GM12878 (cell line): ENCODE measurements around the gene WDR13. TPM values are rescaled to one million over a fixed set of nuclear protein-coding genes. Genes with fewer than 3 reads are reported as not detected.

ENCODE experiments used
- ATAC-seq: fragments of 200-7000 bp; cut with Tn5 transposase; 3 replicates; pipeline ENCODE4 v1.9.1; 2020; ENCODE audit warnings: mild to moderate bottlenecking, moderate library complexity
- BruUV-seq: library from RNA; stranded (reverse); fragments of 400-500 nt; replicated peaks from 2 replicates; lab custom pipeline; 2021; lab: Mats Ljungman, UMichigan
- CTCF ChIA-PET: fragments of 300-600 bp; sonication (Branson Sonifier 250); formaldehyde crosslinking; extraction: SDS; loops from one replicate; lab custom pipeline; 2021; ENCODE audit warnings: inconsistent platforms; lab: Yijun Ruan, JAX
- POLR2A ChIA-PET: fragments of 350-600 bp; formaldehyde crosslinking; extraction: SDS; loops from one replicate; lab custom pipeline; 2021; ENCODE audit warnings: inconsistent platforms; lab: Charles Lee
- RAD21 ChIA-PET: fragments of 300-600 bp; sonication (Branson Sonifier 250); formaldehyde crosslinking; loops from one replicate; lab custom pipeline; 2023; ENCODE audit warnings: antibody characterized with exemption; ENCODE audit not compliant: unreplicated experiment; lab: Charles Lee
- SMC1A ChIA-PET: fragments of 300-600 bp; sonication (Branson Sonifier 250); formaldehyde crosslinking; loops from one replicate; lab custom pipeline; 2023; ENCODE audit not compliant: unreplicated experiment, uncharacterized antibody; lab: Charles Lee
- DNase-seq: peaks from one replicate; pipeline ENCODE4 v3.0.0-alpha.2; 2011; ENCODE audit warnings: low read depth, low spot score
- FAIRE-seq: peaks from 3 replicates; lab custom pipeline; 2011; peaks lifted over from hg19 to GRCh38; lab: Jason Lieb, UNC
- H2AFZ ChIP-seq: 2 replicates; pipeline ENCODE4 v1.6.0; 2011; ENCODE audit warnings: low read depth, low read length, control low read depth; ENCODE audit not compliant: control insufficient read depth
- H3K27ac ChIP-seq: 2 replicates; pipeline ENCODE4 v1.5.1; 2011; ENCODE audit warnings: control low read depth; ENCODE audit not compliant: control insufficient read depth, insufficient read depth
- H3K27me3 ChIP-seq, 2 experiments: replicated peaks in 1 of 2; 2 replicates each; pipeline versions ENCODE4 v1.6.0 to v1.6.1; 2011; ENCODE audit warnings: low read length in 1 of 2; ENCODE audit not compliant: control insufficient read depth in 2 of 2, insufficient read depth in 2 of 2
- H3K36me3 ChIP-seq, 2 experiments: 2 replicates each; pipeline ENCODE4 v1.5.1; 2011; ENCODE audit warnings: low read length in 1 of 2; ENCODE audit not compliant: control insufficient read depth in 2 of 2, insufficient read depth in 2 of 2
- H3K4me1 ChIP-seq: 2 replicates; pipeline ENCODE4 v1.6.1; 2011; ENCODE audit warnings: mild to moderate bottlenecking, low read length, moderate library complexity, mixed read lengths; ENCODE audit not compliant: control insufficient read depth, insufficient read depth
- H3K4me2 ChIP-seq: 2 replicates; pipeline ENCODE4 v1.6.0; 2011; ENCODE audit warnings: control low read depth; ENCODE audit not compliant: control insufficient read depth, insufficient read depth
- H3K4me3 ChIP-seq: fragments of 200-600 bp; sonication (generic); 2 replicates; pipeline ENCODE4 v1.5.1; 2016
- H3K79me2 ChIP-seq: 2 replicates; pipeline ENCODE4 v1.6.0; 2011; ENCODE audit warnings: low read length; ENCODE audit not compliant: control insufficient read depth, insufficient read depth
- H3K9ac ChIP-seq: 2 replicates; pipeline ENCODE4 v1.8.0; 2011; ENCODE audit warnings: low read length, control low read depth, mixed read lengths; ENCODE audit not compliant: control insufficient read depth, insufficient read depth
- H3K9me3 ChIP-seq: replicated peaks from 3 replicates; pipeline ENCODE4 v1.5.1; 2011; ENCODE audit warnings: mild to moderate bottlenecking, low read length; ENCODE audit not compliant: control insufficient read depth, insufficient read depth
- H4K20me1 ChIP-seq: 2 replicates; pipeline ENCODE4 v1.6.0; 2011; ENCODE audit not compliant: control insufficient read depth, insufficient read depth
- HDAC6 ChIP-seq: fragments of 200-600 bp; sonication (generic); IDR thresholded peaks from one replicate; pipeline ENCODE4 v1.8.0; 2017; ENCODE audit warnings: antibody characterized with exemption; ENCODE audit not compliant: unreplicated experiment
- MEF2B ChIP-seq: fragments of 450-650 bp; IDR thresholded peaks from 2 replicates; pipeline ENCODE4 v1.6.1; 2018; ENCODE audit warnings: mild to moderate bottlenecking, moderate library complexity; ENCODE audit not compliant: partially characterized antibody, poor library complexity, severe bottlenecking
- NBN ChIP-seq: fragments of 450-650 bp; IDR thresholded peaks from 2 replicates; pipeline ENCODE4 v1.6.1; 2016
- RAD21 ChIP-seq: IDR thresholded peaks from 2 replicates; pipeline ENCODE4 v1.6.1; 2011; ENCODE audit warnings: mild to moderate bottlenecking, low read depth, low read length, moderate library complexity; ENCODE audit not compliant: insufficient read depth
- TCF12 ChIP-seq: IDR thresholded peaks from 2 replicates; pipeline ENCODE4 v1.6.1; 2011; ENCODE audit warnings: low read depth, mild to moderate bottlenecking, low read length
- USF2 ChIP-seq: IDR thresholded peaks from 2 replicates; pipeline ENCODE4 v1.6.1; 2011; ENCODE audit warnings: low read depth, low read length, improper control_type of control experiment, borderline replicate concordance
- WGBS: methylation state at CpG from one replicate; pipeline ENCODE4 v1.1.6; 2016; ENCODE audit warnings: low lambda C conversion rate; ENCODE audit not compliant: insufficient replicate concordance, insufficient coverage; ENCODE audit errors: missing lambda C conversion rate; 5-methylcytosine and 5-hydroxymethylcytosine counted together
- in situ Hi-C: fragments of 300-500 bp; cut with MboI; formaldehyde crosslinking; loops from 9 replicates; pipeline ENCODE4 v1.14.3; 2018; ENCODE audit warnings: mixed read lengths
- intact Hi-C: fragments of 100-400 bp; cut with micrococcal nuclease; formaldehyde crosslinking; loops from one replicate; pipeline ENCODE4 v1.14.2; 2022; ENCODE audit not compliant: unreplicated experiment
- polyA plus RNA-seq, 11 experiments: library from polyadenylated mRNA; depleted of rRNA in 4 of 11; unstranded in 6 of 11; stranded (reverse) in 5 of 11; fragments of >200 nt; fragmentation: Nextera tagmentation in 4 of 11; fragmentation: Illumina TruSeq in 1 of 11; extraction: Ambion mirVana in 4 of 11; extraction: Trizol in 1 of 11; gene quantifications; 1 replicate in 1 of 11; 2 replicates in 10 of 11; pipeline versions ENCODE4 v1.2.1 to v1.2.3, GENCODE V29; 2011 to 2016; ENCODE audit warnings: inconsistent platforms in 2 of 11, missing spikeins in 2 of 11, low read depth in 1 of 11
- total RNA-seq, 4 experiments: library from RNA; depleted of rRNA in 3 of 4; stranded (reverse); fragments of >200 nt in 3 of 4; fragmentation: Illumina TruSeq in 1 of 4; extraction: Trizol in 1 of 4; gene quantifications; 2 replicates each; pipeline versions ENCODE4 v1.2.1 to v1.2.3, GENCODE V29; 2013 to 2021
- TF ChIP-seq, protein P1 (sequence below): fragments of 450-650 bp; IDR thresholded peaks from 2 replicates; pipeline ENCODE4 v1.6.1; 2017; ENCODE audit warnings: low read depth, mild to moderate bottlenecking, moderate library complexity

WDR13 gene
- total and polyA plus RNA-seq, 10 of the 15 experiments (the other 5 are each of a cell fraction or from before 2014, with no cell fraction given) = 6.9 to 62.7 (median 28.9) TPM

DNA sequence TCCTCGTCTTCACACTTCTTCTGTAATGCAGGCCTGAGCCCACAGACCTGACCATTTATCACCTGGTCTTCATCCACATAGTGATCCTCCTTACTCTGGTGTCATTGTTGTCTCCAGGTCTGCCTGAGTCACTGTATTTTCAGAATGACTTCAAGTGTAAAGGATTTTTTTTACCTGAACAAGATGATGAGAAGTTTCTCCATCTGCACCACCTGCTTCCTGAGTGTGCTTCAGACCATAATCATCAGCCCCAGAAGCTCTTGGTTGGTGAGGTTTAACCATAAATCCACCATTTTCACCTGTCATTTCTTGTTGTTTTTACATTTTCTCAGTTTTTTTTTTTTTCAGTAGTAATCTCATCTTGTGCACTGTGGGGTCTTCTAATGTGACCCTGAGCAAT lies 39.0 kb downstream of the WDR13 start:
- no peak overlapping the region for H3K9ac ChIP-seq
- ChIA-PET SMC1A (no interaction called here), RAD21 (no interaction called here), CTCF (no interaction called here), POLR2A (no interaction called here)
- intact Hi-C loops = no loop called here
- H3K36me3 ChIP-seq = no peaks in the 10 kb centered on the region
- BruUV-seq = no TSS peak
- no peak overlapping the region for H3K4me2 ChIP-seq
- no peak for FAIRE-seq
- H4K20me1 ChIP-seq = no peaks in the 10 kb centered on the region
- H3K27ac ChIP-seq = no peak overlapping the region
- in situ Hi-C loops = no loop called here
- ATAC-seq = no peak
- H3K4me3 ChIP-seq = no peak overlapping the region
- H3K4me1 ChIP-seq = peaks cover 4% of the 10 kb centered on the region; the same call in 1 of the 2 replicates
- H3K9me3 ChIP-seq = no peaks in the 10 kb centered on the region
- TF ChIP-seq TCF12 = no peak
- no peak for TF ChIP-seq NBN
- no peak for TF ChIP-seq RAD21
- H2AFZ ChIP-seq = no peak overlapping the region
- no peaks in the 10 kb centered on the region for H3K27me3 ChIP-seq
- no peaks in the 10 kb centered on the region for H3K79me2 ChIP-seq
- no peak for DNase-seq
- 55% methylated on average over 1 of the region's 1 CpG for WGBS

DNA sequence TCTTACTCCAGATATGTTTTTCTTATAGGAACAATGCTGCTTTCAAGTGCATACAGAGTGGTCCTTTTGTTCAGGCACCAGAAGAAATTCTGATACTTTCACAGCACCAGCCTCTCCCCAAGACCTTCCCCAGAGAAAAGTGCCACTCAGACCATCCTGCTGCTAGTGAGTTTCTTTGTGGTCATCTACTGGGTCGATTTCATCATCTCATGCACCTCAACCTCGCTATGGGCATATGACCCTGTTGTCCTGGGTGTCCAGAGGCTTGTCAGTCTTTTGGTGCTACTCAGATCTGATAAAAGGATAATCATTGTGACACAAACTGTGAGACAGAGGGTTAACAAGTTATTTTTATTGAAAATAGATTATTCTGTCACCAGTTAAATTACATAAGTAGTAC lies 39.5 kb downstream of the WDR13 start:
- Histone ChIP-seq H3K9ac (no peak overlapping the region), H2AFZ (no peak overlapping the region; the same call in 1 of the 2 replicates), H3K9me3 (no peaks in the 10 kb centered on the region), H3K27ac (no peak overlapping the region), H4K20me1 (no peaks in the 10 kb centered on the region), H3K36me3 (no peaks in the 10 kb centered on the region), H3K4me1 (peaks cover 3% of the 10 kb centered on the region; the same call in 1 of the 2 replicates), H3K27me3 (no peaks in the 10 kb centered on the region), H3K79me2 (no peaks in the 10 kb centered on the region), H3K4me3 (no peak overlapping the region), H3K4me2 (no peak overlapping the region)
- 0% methylated on average over 2 of the region's 2 CpGs for WGBS
- DNase-seq = no peak
- intact Hi-C loops = no loop called here
- CTCF ChIA-PET = interaction anchor here (1.4 kb wide), 1 partner anchor 11 kb away, joined by 3 read pairs; no protein-coding TSS in a partner anchor
- POLR2A ChIA-PET = no interaction called here
- TF ChIP-seq, protein P1, sequence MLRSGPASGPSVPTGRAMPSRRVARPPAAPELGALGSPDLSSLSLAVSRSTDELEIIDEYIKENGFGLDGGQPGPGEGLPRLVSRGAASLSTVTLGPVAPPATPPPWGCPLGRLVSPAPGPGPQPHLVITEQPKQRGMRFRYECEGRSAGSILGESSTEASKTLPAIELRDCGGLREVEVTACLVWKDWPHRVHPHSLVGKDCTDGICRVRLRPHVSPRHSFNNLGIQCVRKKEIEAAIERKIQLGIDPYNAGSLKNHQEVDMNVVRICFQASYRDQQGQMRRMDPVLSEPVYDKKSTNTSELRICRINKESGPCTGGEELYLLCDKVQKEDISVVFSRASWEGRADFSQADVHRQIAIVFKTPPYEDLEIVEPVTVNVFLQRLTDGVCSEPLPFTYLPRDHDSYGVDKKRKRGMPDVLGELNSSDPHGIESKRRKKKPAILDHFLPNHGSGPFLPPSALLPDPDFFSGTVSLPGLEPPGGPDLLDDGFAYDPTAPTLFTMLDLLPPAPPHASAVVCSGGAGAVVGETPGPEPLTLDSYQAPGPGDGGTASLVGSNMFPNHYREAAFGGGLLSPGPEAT = no peak
- TF ChIP-seq USF2 (no peak), HDAC6 (no peak), MEF2B (no peak)
- no peak for FAIRE-seq
- no peak for ATAC-seq
- in situ Hi-C loops = no loop called here
- RAD21 ChIA-PET = no interaction called here
- SMC1A ChIA-PET = no interaction called here
- no TSS peak for BruUV-seq
